GM23338 (cell line): Measurements from ENCODE around the gene HOXB6. TPM values are rescaled to one million over a fixed set of nuclear protein-coding genes. Genes with fewer than 3 reads are reported as not detected.

Source experiments
- ATAC-seq: fragments of 200-7000 bp; cut with Tn5 transposase; 3 replicates; pipeline ENCODE4 v1.9.1; 2020
- DNase-seq: peaks from one replicate; pipeline ENCODE4 v3.0.0-alpha.2; 2015; ENCODE audit warnings: low spot score
- H2AFZ ChIP-seq: fragments of 200-600 bp; sonication (generic); 2 replicates; pipeline ENCODE4 v1.8.0; 2016; ENCODE audit warnings: antibody characterized with exemption, mild to moderate bottlenecking, moderate library complexity
- H3F3A ChIP-seq: fragments of 200-600 bp; sonication (generic); replicated peaks from 2 replicates; pipeline ENCODE4 v1.8.0; 2017; ENCODE audit warnings: antibody characterized with exemption, mixed run types, low read depth
- H3K27ac ChIP-seq: fragments of 200-600 bp; sonication (generic); 2 replicates; pipeline ENCODE4 v1.6.1; 2016; ENCODE audit warnings: low read depth
- H3K27me3 ChIP-seq: fragments of 200-600 bp; sonication (generic); 2 replicates; pipeline ENCODE4 v1.8.0; 2016; ENCODE audit warnings: mild to moderate bottlenecking, mixed run types, moderate library complexity; ENCODE audit not compliant: insufficient read depth
- H3K36me3 ChIP-seq: fragments of 200-600 bp; sonication (generic); 2 replicates; pipeline ENCODE4 v1.8.0; 2016; ENCODE audit warnings: mild to moderate bottlenecking; ENCODE audit not compliant: insufficient read depth
- H3K4me1 ChIP-seq: fragments of 200-600 bp; sonication (generic); 2 replicates; pipeline ENCODE4 v1.8.0; 2016; ENCODE audit warnings: mild to moderate bottlenecking, moderate library complexity; ENCODE audit not compliant: insufficient read depth
- H3K4me2 ChIP-seq: fragments of 200-600 bp; sonication (generic); 2 replicates; pipeline ENCODE4 v1.7.1; 2017; ENCODE audit warnings: mixed run types
- H3K4me3 ChIP-seq: fragments of 200-600 bp; sonication (generic); 2 replicates; pipeline ENCODE4 v1.6.1; 2016; ENCODE audit warnings: mixed run types
- H3K79me2 ChIP-seq: fragments of 200-600 bp; sonication (generic); replicated peaks from 2 replicates; pipeline ENCODE4 v1.8.0; 2017; ENCODE audit warnings: mild to moderate bottlenecking; ENCODE audit not compliant: insufficient read depth
- H3K9me2 ChIP-seq: fragments of 200-600 bp; sonication (generic); 2 replicates; pipeline ENCODE4 v1.8.0; 2017; ENCODE audit not compliant: insufficient read depth
- H4K20me1 ChIP-seq: fragments of 200-600 bp; sonication (generic); replicated peaks from 2 replicates; pipeline ENCODE4 v1.8.0; 2017; ENCODE audit warnings: mild to moderate bottlenecking; ENCODE audit not compliant: insufficient read depth
- H3K27ac Mint-ChIP-seq: 2 replicates; pipeline ENCODE4 v1.8.0; 2020; ENCODE audit warnings: inconsistent platforms, mild to moderate bottlenecking, moderate library complexity, mixed read lengths
- H3K27me3 Mint-ChIP-seq: 3 replicates; pipeline ENCODE4 v1.8.0; 2022; ENCODE audit warnings: low read depth, mild to moderate bottlenecking, moderate library complexity, mixed read lengths, inconsistent platforms; ENCODE audit not compliant: insufficient read depth, poor library complexity
- H3K36me3 Mint-ChIP-seq: 3 replicates; pipeline ENCODE4 v1.8.0; 2021; ENCODE audit warnings: low read depth, mild to moderate bottlenecking, inconsistent platforms, moderate library complexity, mixed read lengths
- H3K4me1 Mint-ChIP-seq: 3 replicates; pipeline ENCODE4 v1.8.0; 2020; ENCODE audit warnings: mild to moderate bottlenecking, inconsistent platforms, mixed read lengths
- H3K4me3 Mint-ChIP-seq: 3 replicates; pipeline ENCODE4 v1.8.0; 2021; ENCODE audit warnings: moderate library complexity, mild to moderate bottlenecking, inconsistent platforms, mixed read lengths
- H3K9me3 Mint-ChIP-seq: 3 replicates; pipeline ENCODE4 v1.8.0; 2020; ENCODE audit warnings: moderate library complexity, mild to moderate bottlenecking, inconsistent platforms, mixed read lengths
- CREB1 ChIP-seq: fragments of 250-450 bp; sonication (Bioruptor Pico); IDR thresholded peaks from 2 replicates; pipeline ENCODE4 v1.5.0; 2020; ENCODE audit warnings: low read depth, mild to moderate bottlenecking, moderate library complexity
- EZH2 ChIP-seq: fragments of 200-600 bp; sonication (generic); IDR thresholded peaks from one replicate; pipeline ENCODE4 v1.8.0; 2017; ENCODE audit warnings: antibody characterized with exemption, mild to moderate bottlenecking, low read depth; ENCODE audit not compliant: unreplicated experiment
- NANOG ChIP-seq: IDR thresholded peaks from 2 replicates; pipeline ENCODE4 v1.6.1; 2016; ENCODE audit warnings: antibody characterized with exemption, borderline replicate concordance
- polyA plus RNA-seq: library from polyadenylated mRNA; unstranded; fragments of >200 nt; fragmentation: Nextera tagmentation; extraction: Ambion mirVana; gene quantifications from 2 replicates; pipeline ENCODE4 v1.2.1, GENCODE V29; 2016
- total RNA-seq: library from RNA; depleted of rRNA; stranded (reverse); fragments of >200 nt; shearing (Covaris generic); gene quantifications from 2 replicates; pipeline ENCODE4 v1.2.3, GENCODE V29; 2014
- TF ChIP-seq, protein P1 (sequence below): IDR thresholded peaks from one replicate; pipeline ENCODE4 v1.6.1; 2018; ENCODE audit warnings: antibody characterized with exemption; ENCODE audit not compliant: unreplicated experiment

The HOXB6 gene
- total and polyA plus RNA-seq, 2 experiments from 2014 or later, result not detected

DNA sequence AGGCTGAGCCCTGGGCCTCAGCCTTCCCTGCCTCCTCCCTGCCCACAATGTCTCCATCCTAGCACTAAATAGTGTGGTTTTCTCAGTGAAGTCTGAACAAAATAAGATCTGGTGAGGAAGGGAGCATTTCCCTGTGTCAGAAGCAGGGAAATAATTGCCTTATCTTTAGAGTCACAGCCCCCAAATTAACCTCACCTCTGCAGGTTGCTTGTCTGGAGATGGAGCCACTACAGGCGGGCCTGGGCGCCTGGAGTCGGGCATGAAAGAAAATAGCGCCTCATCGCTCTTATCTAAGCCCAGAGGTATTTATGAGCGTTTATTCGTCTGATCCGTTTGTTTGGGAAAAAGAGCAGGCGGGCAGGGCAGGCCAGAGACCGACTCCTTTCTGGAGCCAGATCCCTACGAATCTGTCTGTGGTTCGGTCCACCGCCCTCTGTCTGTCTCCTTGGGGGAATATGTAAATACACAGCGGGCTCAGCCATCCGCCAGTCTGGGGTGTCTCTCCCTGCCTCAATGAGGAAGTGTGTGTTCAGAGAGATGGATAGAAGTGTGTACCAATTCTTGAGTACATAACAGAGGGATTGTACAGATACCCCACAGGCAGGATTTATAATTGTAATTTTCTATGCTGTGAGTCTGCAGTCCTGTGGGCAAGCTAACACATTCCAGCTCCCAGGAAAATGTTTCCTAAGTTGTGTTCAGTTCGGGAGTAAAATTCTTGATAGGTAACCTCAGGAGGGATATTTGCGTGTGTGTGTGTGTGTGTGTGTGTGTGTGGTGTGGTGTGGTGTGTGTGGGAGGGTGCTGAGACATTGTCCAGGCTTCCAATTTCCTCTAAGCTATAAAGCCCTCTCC is 4.3 kb downstream of the HOXB6 start:
- H3K4me1 Mint-ChIP-seq, result peaks cover 25% of the 10 kb centered on the region
- Histone ChIP-seq H3K36me3 (no peaks in the 10 kb centered on the region), H2AFZ (no peak overlapping the region), H3F3A (peaks cover 65% of the 10 kb centered on the region), H3K27ac (no peak overlapping the region), H3K9me2 (no peaks in the 10 kb centered on the region), H3K27me3 (peaks cover 100% of the 10 kb centered on the region), H3K4me2 (no peak overlapping the region), H3K4me3 (no peak overlapping the region), H3K79me2 (no peaks in the 10 kb centered on the region), H4K20me1 (peaks cover 71% of the 10 kb centered on the region), H3K4me1 (peaks cover 44% of the 10 kb centered on the region)
- H3K27me3 Mint-ChIP-seq, result peaks cover 100% of the 10 kb centered on the region
- no peak for TF ChIP-seq NANOG
- TF ChIP-seq EZH2, result peak; percentile 89
- DNase-seq (no peak), ATAC-seq (no peak)
- no peak overlapping the region for H3K4me3 Mint-ChIP-seq
- H3K36me3 Mint-ChIP-seq, result peaks cover 3% of the 10 kb centered on the region; the same call in 1 of the 3 replicates
- H3K9me3 Mint-ChIP-seq, result peaks cover 4% of the 10 kb centered on the region; the same call in 1 of the 3 replicates
- H3K27ac Mint-ChIP-seq, result no peak overlapping the region

DNA sequence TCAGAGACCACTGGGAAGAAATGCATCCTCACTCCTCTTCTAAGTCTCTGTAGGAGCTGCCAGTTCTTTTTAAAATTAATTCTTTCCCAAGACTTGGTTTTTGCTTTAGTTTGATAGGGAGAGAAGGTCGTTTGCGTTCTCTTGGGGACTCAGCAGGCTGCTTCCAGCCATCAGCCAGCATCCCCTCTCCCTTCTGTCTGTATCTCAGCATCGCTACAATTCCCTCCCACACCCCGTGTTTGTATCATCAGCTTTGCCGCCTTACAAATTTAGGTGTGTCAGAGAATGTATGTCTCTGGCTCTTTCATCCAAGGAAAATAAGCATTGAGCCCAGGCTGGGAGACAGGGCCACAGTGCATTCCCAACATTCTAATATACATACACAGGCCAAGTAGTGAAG is 5.4 kb downstream of the HOXB6 start:
- H4K20me1 ChIP-seq, result peaks cover 66% of the 10 kb centered on the region
- Mint-ChIP-seq H3K9me3 (peaks cover 4% of the 10 kb centered on the region; the same call in 1 of the 3 replicates), H3K27me3 (peaks cover 100% of the 10 kb centered on the region)

More for the DNA sequence above, 5.4 kb downstream of the HOXB6 start:
- Histone ChIP-seq H3K27ac (no peak overlapping the region), H2AFZ (no peak overlapping the region), H3K4me3 (no peak overlapping the region), H3K9me2 (no peaks in the 10 kb centered on the region), H3F3A (peaks cover 64% of the 10 kb centered on the region), H3K4me2 (no peak overlapping the region), H3K4me1 (peaks cover 49% of the 10 kb centered on the region), H3K36me3 (no peaks in the 10 kb centered on the region), H3K27me3 (peaks cover 100% of the 10 kb centered on the region), H3K79me2 (no peaks in the 10 kb centered on the region)
- ATAC-seq (no peak), DNase-seq (no peak)
- H3K27ac Mint-ChIP-seq, result no peak overlapping the region
- peak; percentile 92 for TF ChIP-seq EZH2
- TF ChIP-seq, protein P1, sequence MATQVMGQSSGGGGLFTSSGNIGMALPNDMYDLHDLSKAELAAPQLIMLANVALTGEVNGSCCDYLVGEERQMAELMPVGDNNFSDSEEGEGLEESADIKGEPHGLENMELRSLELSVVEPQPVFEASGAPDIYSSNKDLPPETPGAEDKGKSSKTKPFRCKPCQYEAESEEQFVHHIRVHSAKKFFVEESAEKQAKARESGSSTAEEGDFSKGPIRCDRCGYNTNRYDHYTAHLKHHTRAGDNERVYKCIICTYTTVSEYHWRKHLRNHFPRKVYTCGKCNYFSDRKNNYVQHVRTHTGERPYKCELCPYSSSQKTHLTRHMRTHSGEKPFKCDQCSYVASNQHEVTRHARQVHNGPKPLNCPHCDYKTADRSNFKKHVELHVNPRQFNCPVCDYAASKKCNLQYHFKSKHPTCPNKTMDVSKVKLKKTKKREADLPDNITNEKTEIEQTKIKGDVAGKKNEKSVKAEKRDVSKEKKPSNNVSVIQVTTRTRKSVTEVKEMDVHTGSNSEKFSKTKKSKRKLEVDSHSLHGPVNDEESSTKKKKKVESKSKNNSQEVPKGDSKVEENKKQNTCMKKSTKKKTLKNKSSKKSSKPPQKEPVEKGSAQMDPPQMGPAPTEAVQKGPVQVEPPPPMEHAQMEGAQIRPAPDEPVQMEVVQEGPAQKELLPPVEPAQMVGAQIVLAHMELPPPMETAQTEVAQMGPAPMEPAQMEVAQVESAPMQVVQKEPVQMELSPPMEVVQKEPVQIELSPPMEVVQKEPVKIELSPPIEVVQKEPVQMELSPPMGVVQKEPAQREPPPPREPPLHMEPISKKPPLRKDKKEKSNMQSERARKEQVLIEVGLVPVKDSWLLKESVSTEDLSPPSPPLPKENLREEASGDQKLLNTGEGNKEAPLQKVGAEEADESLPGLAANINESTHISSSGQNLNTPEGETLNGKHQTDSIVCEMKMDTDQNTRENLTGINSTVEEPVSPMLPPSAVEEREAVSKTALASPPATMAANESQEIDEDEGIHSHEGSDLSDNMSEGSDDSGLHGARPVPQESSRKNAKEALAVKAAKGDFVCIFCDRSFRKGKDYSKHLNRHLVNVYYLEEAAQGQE, result no peak
- no peak for TF ChIP-seq CREB1
- H3K4me3 Mint-ChIP-seq, result no peak overlapping the region
- H3K36me3 Mint-ChIP-seq, result peaks cover 3% of the 10 kb centered on the region; the same call in 1 of the 3 replicates
- H3K4me1 Mint-ChIP-seq, result peaks cover 27% of the 10 kb centered on the region
